ENCODE data around the gene CES2.

CES2 gene

GRCh38 chr16:66919569-66920298 is 15.6 kb upstream of the CES2 start:
- Mint-ChIP-seq H3K4me3 (no peak overlapping the region), H3K27me3 (ENCODE audit: low read depth, poor library complexity) (peaks cover 86% of the 10 kb centered on the region), H3K4me1 (peaks cover 6% of the 10 kb centered on the region), H3K36me3 (ENCODE audit: low read depth) (no peaks in the 10 kb centered on the region), H3K9me3 (no peaks in the 10 kb centered on the region), H3K27ac (no peak overlapping the region)
- TF ChIP-seq, protein P1, sequence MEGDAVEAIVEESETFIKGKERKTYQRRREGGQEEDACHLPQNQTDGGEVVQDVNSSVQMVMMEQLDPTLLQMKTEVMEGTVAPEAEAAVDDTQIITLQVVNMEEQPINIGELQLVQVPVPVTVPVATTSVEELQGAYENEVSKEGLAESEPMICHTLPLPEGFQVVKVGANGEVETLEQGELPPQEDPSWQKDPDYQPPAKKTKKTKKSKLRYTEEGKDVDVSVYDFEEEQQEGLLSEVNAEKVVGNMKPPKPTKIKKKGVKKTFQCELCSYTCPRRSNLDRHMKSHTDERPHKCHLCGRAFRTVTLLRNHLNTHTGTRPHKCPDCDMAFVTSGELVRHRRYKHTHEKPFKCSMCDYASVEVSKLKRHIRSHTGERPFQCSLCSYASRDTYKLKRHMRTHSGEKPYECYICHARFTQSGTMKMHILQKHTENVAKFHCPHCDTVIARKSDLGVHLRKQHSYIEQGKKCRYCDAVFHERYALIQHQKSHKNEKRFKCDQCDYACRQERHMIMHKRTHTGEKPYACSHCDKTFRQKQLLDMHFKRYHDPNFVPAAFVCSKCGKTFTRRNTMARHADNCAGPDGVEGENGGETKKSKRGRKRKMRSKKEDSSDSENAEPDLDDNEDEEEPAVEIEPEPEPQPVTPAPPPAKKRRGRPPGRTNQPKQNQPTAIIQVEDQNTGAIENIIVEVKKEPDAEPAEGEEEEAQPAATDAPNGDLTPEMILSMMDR (IDR thresholded peaks at IDR 0.05), result no peak
- no peak for DNase-seq

- Mint-ChIP-seq H3K27me3 (ENCODE audit: low read depth, poor library complexity) (peaks cover 88% of the 10 kb centered on the region), H3K4me1 (peaks cover 6% of the 10 kb centered on the region), H3K36me3 (ENCODE audit: low read depth) (no peaks in the 10 kb centered on the region), H3K9me3 (no peaks in the 10 kb centered on the region), H3K4me3 (no peak overlapping the region), H3K27ac (no peak overlapping the region)
- TF ChIP-seq, protein P1 (IDR thresholded peaks at IDR 0.05), result no peak
- no peak for DNase-seq
Measured at GRCh38 chr16:66920299-66920590, 15.1 kb upstream of the CES2 start.

- H3K4me1 Mint-ChIP-seq, result peaks cover 11% of the 10 kb centered on the region
- H3K4me3 Mint-ChIP-seq, result no peak overlapping the region
- no peaks in the 10 kb centered on the region for H3K9me3 Mint-ChIP-seq
- H3K27me3 Mint-ChIP-seq (ENCODE audit: low read depth, poor library complexity), result peaks cover 88% of the 10 kb centered on the region
- no peak overlapping the region for H3K27ac Mint-ChIP-seq
- TF ChIP-seq, protein P1 (IDR thresholded peaks at IDR 0.05), result no peak
- no peak for DNase-seq
- H3K36me3 Mint-ChIP-seq (ENCODE audit: low read depth), result no peaks in the 10 kb centered on the region
Measured at GRCh38 chr16:66920924-66921680, 14.2 kb upstream of the CES2 start.

- TF ChIP-seq, protein P1 (IDR thresholded peaks at IDR 0.05), result no peak
- H3K9me3 Mint-ChIP-seq, result no peaks in the 10 kb centered on the region
- H3K4me3 Mint-ChIP-seq, result no peak overlapping the region
- no peak for DNase-seq
- no peaks in the 10 kb centered on the region for H3K36me3 Mint-ChIP-seq (ENCODE audit: low read depth)
- no peak overlapping the region for H3K27ac Mint-ChIP-seq
- peaks cover 11% of the 10 kb centered on the region for H3K4me1 Mint-ChIP-seq
- peaks cover 88% of the 10 kb centered on the region for H3K27me3 Mint-ChIP-seq (ENCODE audit: low read depth, poor library complexity)
Measured at GRCh38 chr16:66921729-66922450, 13.4 kb upstream of the CES2 start.

DNA sequence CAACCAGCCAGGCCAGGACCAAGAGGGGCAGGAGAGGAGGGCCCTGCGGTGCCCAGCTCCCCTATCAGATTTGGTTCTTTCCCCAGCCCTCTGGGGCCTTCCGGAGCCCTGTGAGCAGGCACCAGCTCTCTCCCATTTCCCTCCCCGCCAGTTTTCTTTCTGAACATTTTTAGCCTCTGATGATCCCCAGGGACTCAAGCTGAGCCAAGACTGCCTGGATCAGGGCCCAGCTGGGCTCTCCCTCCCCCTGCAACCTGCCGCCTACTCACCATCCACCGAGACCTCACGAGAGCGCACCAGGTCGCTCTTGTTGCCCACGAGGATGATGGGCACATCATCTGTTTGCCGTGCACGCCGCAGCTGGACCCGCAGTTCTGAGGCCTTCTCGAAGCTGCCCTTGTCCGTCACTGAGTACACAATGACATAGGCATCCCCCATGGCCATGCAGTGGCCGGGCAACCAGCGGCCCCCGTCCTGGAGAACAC is 12.0 kb upstream of the CES2 start:
- Mint-ChIP-seq H3K9me3 (no peaks in the 10 kb centered on the region), H3K4me3 (no peak overlapping the region), H3K4me1 (peaks cover 11% of the 10 kb centered on the region), H3K27me3 (ENCODE audit: low read depth, poor library complexity) (peaks cover 90% of the 10 kb centered on the region), H3K27ac (no peak overlapping the region), H3K36me3 (ENCODE audit: low read depth) (no peaks in the 10 kb centered on the region)
- no peak for DNase-seq
- TF ChIP-seq, protein P1 (IDR thresholded peaks at IDR 0.05), result no peak
